ENCODE data around the gene CIAPIN1.

GRCh38 chr16:57401943-57402640 lies 45.1 kb downstream of the CIAPIN1 start:
- TF ChIP-seq YY1 (IDR thresholded peaks at IDR 0.05; ENCODE audit: low read depth, low read length), result no peak
- no peak for TF ChIP-seq EZH2 (IDR thresholded peaks at IDR 0.05; ENCODE audit: low read depth, low read length, severe bottlenecking)
- no peak for TF ChIP-seq POLR2A (IDR thresholded peaks at IDR 0.05; ENCODE audit: control extremely low read depth in 1 of 2, low read depth in 2 of 2, low read length in 2 of 2)
- no peak for TF ChIP-seq CTCF (IDR thresholded peaks at IDR 0.05; ENCODE audit: control extremely low read depth in 1 of 3, insufficient read depth in 1 of 3, low read depth in 1 of 3, low read length in 3 of 3)
- TF ChIP-seq TAF1 (IDR thresholded peaks at IDR 0.05; ENCODE audit: low read depth, low read length), result no peak
- no peak for TF ChIP-seq CBX8 (IDR thresholded peaks at IDR 0.05; ENCODE audit: borderline replicate concordance, low read depth, low read length)
- TF ChIP-seq MAX (IDR thresholded peaks at IDR 0.05), result no peak

All from H1 (cell line).